Occipital lobe (tissue), 2 donors: ENCODE results near the gene AMPD3. TPM values are rescaled to one million over a fixed set of nuclear protein-coding genes. Genes with fewer than 3 reads are reported as not detected.
"Not testable (repeated sequence)": the region's sequence is repeated elsewhere in the genome, so short reads cannot be mapped to it uniquely, and the experiment has no call there.

Experiments used
- DNase-seq: peaks from one replicate; lab custom pipeline; 2025; lab: John Stamatoyannopoulos, UW
- total RNA-seq: library from RNA; depleted of rRNA; stranded (reverse); fragments of >200 nt; gene quantifications from one replicate; pipeline ENCODE4 v1.2.3, GENCODE V29; 2014

AMPD3 gene
- total RNA-seq, 1 donor from 2014 or later = 0.78 TPM

DNA sequence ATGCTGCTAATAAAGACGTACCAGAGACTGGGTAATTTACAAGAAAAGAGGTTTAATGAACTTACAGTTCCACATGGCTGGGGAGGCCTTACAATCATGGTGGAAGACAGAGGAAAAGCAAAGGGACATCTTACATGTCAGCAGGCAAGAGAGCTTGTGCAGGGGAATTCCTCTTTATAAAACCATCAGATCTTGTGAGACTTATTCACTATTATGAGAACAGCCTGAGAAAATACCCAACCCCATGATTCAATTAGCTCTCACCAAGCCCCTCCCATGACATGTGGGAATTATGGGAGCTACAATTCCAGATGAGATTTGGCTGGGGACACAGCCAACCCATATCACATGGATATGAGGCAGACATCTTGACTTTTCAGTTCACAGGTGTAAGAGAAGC, 18.4 kb upstream of the AMPD3 start:
- DNase-seq = not testable (repeated sequence)

DNA sequence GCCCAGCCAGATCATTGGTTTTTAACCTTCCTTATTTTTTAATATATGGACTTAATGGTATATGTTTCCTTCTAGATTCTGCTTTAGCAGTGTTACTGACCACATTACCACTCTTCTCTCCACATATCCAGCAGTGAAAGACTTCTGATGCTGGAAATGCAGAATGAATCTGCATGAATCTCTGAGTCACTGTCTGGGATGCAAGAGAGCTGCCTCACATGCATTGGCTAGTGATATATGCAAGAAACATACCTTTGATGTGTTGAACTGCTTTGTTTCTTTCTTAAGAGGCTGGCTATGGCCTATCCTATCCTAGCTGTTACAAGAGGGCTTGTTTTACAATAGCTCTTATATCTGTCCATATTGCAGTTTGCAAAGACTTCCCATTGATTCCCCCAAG, 16.6 kb upstream of the AMPD3 start:
- no peak for DNase-seq

DNA sequence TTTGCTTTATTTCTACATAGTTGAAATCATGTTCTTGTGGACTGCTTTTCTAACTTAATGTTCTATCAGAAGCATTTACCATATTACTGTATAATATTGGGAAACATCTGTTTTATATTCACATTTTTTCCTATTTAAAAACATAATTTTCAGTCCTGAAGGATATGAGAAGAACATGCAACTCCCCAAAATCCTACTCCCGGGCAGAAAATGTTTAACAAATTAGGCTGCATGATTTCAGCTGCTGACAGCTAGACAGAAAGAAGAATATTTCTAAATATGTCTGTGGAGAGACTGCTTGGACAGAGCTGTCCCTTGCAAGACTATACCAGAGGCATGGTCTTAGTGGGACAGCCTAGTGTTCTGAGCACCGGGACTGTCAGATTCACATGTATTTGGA, 15.7 kb upstream of the AMPD3 start:
- no peak for DNase-seq

DNA sequence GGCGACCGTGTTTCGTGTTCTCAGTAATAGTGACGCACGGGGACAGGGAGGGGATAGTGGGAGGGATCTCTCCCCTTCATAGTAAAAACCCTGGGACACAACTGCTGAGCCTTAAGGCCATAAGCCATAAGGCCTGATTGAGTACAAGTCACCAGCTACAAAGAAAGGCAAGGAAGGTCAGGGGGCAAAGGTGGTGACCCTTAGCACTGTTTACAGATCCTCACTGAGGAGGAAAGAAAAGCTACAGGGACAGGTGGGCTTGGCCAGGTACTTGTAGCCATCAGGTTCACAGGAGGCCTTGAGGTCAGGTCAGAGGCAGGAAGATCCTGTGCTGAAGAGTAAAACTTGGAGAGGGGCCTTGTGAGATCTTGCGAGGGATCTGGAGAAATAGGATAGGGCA, 15.1 kb upstream of the AMPD3 start:
- no peak for DNase-seq

DNA sequence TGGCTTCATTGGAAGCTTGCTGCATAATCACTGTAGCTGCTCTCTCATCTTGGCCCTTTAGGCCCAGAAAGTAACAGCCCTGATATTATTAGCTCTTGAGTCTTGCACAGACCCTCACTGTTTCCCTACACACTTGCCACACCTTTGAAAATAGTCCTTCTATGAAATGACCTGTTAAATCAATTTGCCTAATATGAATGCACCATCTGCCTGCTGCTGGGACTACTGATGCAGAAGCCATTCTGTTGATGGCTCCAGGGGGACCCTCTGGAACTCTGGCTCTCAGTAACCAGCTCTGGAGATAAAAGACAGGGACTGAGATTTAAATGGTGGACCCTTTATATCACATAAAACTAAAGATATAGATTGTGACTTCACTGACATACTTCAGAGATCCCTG, 14.7 kb upstream of the AMPD3 start:
- no peak for DNase-seq

DNA sequence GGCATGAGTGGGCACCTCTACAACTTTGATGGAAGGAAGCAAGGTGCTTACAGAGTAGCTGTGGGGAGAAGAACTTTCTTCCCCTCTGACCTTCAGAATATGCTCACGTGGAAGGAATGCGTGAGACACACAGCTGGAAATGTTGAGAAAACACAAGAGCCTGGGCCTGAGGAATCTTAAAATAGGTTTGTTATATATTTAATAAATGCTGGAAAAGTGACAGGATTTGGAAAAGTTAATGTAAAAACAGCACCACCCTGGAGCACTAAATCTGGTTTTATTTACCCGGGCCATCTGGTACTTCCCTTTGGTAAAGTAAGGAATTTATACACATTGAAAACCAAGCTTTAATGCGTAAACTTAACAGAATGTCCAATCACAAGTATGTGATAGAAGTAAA, 14.0 kb upstream of the AMPD3 start:
- no peak for DNase-seq

DNA sequence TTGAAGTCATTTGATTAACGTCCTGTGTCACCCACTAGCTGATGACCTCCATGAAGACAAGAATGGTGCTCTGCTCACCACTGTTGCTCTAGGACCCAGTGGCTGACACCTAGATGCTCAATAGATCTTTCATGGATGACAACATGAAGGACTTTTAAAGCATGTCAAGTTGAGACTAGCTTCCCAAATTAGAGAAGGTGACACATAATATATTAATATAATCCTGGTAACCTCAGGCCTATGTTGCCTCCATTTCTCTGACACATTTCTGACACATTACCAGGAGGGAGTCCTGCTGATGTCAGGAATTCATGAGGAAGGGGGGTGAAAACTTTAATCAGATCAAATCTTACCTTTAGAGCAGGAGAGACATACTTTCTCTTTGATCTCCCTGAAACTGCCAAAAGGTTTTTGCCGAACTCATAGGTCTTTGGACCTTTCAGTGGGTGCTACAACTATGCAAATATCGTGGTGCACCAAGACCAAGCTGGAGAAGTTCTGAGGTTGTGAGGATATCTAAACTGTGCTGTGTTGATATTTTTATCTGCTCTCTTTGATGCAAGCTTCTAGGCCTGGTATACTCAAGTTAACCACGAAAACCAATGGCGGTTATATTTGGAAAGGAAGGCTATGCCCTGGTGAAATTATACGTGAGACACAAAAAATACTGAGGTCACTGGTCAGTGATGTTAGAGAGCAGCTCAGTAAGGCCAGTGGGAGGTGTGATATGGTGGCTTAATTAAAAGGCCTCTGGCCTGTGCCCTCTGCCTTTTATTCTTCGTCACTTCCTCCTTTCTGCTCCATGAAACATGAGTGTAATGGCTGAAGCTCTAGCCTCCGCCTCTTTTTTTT, 13.2 kb upstream of the AMPD3 start:
- DNase-seq = no peak

DNA sequence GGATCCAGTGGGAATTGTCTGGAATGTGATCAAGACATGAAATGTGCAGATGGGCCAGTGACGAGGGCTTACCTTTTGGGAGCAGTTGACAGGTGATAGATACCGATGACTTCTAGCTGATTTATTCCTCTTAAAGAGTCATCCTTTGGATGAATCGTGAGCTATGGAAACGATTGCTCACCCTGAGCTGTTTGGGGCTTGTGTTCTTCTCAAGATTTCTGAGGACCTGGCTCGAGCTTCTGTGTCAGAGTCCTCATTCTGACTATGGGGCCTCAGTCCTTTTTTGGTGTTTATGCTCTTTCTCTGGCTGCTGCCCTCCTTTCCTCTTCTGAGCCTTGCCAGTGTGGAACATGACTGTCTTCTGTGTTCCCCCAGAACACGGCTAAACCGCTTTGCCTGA, 11.9 kb upstream of the AMPD3 start:
- no peak for DNase-seq

DNA sequence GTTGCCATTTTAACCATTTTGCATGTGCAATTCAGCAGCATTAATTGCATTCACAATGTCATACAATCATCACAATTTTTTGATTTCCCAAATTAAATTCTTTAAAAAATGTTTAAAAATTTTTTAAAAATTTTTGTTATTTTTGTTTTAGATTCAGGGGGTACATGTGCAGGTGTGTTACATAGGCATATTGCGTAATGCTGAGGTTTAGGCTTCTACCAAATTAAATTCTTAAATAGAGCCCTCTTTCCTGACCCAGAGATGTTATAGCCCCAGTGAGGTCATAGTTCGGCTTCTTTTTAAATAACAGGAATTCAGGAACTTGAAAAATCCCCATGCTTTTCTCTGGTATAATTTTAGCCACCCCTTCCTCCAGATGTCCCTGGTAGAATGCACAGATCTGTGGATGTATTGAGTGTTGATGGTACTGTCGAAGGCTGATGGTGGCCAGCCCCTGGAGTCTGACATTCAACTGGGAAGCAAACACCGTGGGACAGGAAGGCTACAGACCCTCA, 11.3 kb upstream of the AMPD3 start:
- no peak for DNase-seq

DNA sequence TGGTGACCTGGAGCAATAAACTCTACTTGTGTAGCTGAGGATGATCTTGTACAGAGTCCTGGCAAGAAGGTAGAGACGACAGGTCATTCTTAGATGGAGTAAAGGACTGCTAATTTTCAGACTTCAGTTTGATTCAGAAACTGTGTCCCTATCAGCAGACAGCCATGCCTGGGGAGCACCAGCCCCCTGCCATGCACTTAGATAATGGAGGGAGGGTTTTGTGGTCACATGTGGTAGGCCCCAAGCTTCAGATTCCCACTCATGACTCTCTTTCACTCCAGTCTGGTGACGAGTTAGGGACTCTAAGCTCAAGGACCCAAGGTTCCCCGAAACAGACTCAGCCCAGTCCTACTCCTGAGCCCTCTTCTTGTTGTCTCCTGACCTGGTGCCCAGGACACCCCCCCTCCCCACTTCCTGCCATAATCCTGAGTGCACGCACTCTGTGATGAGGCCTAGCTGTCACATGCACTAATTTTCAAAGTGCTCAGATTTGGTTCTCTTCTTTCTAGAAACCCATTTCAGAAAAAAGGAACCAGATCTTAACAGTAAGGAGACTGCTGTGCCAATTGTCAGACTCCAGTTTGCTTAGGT, 10.2 kb upstream of the AMPD3 start:
- DNase-seq = no peak

DNA sequence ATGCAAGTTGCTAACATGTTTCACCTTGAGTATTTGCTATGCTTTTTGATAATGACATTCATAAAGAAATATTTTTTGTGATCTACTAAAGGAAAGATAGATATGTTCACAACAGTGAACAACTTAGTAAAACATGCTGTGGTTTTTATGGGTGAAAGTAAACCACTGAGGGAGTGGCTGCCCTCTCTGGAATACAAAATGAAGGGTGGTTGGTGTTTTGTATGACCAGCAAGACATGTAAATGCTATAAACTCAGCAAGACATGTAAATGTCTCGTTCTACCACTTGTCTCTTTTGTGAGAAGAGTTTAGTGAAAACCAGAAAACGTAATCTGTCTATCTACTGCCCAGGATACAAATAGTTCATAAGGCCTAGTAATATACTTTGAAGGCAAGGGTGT, 7.6 kb upstream of the AMPD3 start:
- DNase-seq = no peak

DNA sequence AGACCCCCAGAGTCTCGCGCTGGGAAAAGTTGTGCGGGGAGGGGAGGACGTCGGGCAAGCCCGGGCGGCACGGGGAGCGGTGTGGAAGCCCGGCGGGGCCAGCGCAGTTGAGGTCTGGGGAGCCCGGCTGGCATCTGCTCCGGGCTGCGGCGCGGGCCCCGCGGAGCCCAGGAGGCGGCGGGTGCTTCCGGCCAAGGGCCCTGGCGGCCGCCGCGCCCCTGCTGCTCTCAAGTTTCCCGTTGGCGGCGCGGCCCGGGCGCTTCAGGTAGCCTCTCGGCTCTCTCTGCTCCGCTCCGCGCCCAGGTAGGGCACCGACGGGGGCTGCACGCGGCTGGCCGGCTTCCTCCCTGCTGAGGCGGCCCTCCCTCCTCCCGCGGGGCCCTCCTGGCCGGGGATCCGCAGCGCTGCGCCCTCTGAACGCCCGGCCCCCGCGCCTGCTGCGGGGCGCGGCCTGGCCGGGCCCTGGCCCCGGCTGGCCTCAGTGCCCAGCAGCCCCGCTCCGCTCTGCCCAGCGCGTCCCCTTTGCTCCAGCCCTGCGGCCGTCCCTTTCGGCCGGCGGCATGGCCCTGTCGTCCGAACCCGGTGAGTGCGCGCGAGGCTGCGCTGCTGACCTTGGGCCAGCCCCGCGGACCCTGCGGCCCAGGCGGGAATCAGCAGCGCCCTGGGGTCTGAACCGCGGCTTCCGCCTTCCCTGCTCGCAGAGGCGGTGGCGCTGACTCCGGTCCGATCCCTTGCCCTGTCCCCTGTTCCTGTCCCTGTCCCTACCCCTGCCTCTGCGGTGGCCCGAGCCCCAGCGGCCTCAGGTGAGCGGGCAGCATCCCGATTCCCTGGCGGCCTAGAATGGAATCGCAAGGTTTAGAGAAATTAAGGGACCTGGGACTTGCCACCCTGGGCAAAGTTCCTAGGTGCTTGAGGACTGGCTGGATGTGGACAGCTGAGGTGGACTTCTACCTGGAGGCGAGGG, 4.3 kb upstream of the AMPD3 start:
- no peak for DNase-seq

DNA sequence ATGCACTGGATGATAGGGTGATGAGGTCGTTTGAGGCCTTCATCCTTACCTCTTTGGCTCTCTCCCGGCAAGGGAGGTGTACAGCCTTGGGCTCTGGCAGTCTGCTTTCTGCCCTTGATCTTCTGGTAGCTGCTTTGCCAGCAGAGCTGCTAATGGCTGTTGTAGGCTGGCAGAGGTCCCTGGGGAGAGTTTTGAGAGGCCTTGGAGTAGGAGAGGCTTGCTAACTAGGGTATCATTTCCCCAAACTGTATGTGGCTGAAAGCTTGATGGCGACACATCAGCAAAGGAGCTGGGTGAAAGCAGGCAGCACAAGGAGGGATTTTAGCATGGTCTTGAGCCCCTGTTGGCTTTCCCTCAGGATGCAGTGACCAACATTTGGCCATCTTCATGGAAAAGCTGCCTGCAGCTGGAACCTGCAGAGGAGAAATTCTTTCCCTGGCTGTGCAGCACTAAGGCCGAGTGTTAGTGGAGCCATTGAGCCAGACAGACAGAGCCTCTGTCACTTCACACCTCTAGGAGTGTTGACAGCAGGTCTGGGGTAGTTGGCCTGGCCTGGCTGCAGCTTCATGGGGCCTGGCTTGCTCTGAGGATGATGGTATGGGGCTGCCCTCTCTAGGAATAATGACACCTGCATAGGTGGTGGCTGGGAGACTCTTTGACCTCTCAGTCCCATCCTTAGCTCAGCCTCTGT, 3.5 kb upstream of the AMPD3 start:
- DNase-seq = no peak

DNA sequence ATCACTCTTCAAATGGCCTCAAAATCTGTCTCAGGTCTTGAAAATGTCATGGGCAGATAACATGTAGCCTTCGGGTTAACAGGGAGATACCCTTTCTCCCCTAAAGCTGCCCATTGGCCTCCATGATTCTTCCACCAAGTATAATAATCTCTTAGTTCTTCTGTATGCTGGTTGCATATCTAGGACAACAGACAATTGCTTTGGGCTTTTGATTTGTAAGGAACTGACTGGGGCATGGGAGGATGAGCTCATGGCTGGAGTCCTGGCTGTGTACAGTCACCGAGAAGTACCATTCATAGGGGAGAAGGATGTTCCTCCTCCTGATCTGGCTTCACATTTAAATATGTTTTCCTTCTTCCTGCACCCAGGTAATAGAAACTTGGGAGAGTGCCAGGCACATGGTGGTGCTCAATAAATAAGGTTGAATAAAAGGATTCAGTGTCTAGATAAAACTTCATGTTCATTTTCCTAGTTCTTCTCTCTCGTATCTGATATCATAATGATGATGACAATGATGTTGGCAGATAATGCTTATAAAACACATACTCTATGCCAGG, 2.8 kb upstream of the AMPD3 start:
- peak; percentile 43 for DNase-seq

DNA sequence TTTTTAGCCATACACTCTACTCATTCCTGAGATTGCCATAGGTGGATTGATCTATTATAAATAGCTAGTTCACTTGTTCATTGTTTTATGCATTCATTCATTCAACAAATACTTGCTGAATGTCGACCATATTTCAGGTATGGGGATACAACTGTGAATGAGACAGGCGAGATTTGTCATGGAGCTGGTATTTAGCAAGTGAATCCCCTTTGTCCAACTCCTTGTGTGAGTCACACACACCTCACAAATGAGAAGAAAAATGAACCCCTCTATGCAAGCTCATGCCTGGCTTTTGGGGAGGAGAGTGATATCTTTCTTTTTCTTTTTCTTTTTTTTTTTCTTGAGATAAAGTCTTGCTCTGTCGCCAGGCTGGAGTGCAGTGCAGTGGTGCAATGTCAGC, 1.8 kb upstream of the AMPD3 start:
- DNase-seq = no peak

DNA sequence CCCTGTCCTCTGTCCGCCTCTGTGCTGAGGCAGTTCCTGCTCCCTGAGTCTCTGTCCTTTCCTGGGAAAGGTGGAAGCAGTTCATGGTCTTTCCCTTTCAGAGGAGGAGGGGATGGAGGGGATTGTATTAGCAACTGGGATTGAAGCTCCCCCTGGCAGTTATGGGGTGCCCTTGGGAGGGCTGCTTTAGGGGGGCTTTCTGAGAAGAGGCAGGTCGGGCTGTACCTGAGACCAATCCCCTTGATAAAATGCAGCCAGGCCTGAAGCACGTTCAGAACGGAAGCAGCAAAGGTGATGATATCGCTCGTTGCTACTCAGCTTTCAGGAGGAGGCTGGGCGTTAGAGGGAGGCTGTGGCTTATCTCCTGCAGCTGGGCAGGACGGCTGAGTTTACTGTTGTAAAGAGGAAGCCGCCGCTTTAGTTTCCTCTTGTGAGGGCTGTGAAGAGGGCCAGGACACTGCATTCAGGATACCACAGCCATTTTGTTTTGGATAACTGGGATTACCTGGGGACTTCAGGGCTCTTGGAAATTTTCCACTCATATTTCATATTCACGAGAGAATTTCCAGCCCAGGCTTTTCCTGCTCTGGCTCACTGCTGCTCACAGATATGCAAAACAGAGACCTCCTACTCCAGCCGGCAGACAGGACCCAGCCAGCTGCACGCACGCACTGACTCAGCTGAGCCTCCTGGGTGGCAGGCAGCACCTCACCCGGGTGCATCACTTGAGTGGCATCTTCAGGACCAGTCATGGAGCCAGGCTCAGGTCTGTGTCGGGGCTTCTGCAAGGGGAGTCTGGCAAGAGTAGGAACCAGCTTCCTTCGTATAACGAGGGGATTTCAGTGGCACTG, 798 bp downstream of the AMPD3 start:
- DNase-seq = peak; percentile 51

DNA sequence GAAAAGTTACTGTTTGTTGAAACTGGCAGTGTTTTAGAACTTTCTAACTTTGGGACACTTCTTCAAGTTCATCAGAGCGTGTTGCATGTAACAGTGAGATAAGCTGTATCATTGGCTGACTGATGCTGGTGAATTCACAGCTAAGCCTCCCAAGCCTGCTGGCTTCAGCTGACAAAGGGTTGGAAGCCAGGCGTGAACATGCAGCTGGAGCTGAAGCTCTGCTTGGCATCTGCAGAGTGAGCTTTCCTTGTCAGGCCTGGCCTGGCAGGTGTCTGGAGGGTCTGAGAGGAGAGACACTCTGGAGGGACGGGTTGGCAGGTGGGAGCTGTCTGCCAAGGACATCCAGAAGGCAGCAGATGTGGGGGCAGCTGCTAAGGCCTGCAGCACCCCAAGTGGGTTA, 1.5 kb downstream of the AMPD3 start:
- DNase-seq = no peak

DNA sequence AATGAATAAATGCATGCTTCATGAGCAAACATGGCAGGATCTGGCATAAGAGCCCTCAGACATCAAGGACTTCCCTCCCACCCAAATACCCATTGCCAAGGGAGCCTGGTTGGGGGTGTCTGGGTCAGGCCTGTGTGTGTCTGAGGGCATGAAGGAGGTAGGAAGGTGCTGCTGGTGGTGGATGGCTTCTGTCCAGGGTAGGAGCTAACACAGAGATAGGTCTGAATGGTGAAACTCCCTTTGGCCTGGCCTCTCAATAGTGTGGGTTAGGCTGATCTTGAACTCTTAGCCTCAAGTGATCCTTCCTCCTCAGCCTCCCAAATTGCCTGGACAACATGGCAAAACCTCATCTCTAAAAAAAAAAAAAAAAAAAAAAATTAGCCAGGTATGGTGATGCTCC, 2.8 kb downstream of the AMPD3 start:
- DNase-seq = no peak

DNA sequence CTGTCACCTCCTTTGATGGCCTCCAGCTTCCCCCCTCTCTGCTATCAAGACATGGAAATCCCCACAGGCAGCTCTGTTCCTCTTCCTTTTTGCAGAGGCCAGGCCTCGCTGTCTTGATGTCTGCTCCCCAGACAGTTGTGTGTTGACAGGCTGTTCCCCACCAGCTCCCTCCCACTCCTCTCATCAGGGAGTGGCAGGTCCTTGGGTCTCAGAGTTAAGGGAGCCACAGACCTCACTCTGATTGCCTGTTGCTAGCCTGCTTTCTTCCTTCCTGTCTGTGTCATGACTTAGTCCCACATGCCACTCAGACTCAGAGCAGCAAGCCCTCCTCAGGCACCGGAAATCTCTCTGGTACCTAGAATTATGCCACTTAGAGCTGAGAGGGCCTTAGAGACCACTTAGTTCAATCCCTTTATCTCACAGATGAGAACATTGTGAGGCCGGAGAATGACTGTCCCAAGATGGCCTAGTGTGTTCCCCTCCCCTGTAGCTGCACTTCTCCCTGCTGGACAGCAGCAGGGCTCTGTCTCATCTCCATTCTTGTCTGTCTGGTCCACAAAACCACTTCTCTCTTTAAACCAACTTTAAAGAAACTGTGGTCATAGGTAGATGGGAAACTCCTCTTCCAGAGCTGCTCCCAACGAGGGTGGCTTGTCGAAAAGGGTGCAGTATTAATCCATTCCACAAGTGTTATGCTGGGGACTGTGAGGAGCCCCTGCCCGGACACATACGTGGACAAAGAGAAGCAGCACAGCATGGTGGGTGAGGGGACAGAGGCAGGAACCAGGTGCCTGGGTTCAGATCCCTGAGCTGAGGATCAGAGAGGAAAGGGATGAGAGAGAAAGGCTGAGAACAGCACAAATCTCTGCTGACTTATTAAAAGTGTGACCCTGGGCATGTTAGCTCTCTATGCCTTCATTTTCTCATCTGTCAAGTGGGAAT, 4.2 kb downstream of the AMPD3 start:
- no peak for DNase-seq
